WI38 (cell line): ENCODE results near the gene TTLL5.

ENCODE experiments used
- H3K4me3 ChIP-seq: 2 replicates; pipeline ENCODE4 v1.5.1; 2011; ENCODE audit warnings: low read depth, mild to moderate bottlenecking, control low read depth, low read length
- TF ChIP-seq, protein P1 (sequence below): IDR thresholded peaks from 2 replicates; pipeline ENCODE4 v1.5.1; 2012; ENCODE audit warnings: low read depth, mild to moderate bottlenecking, control low read depth, low read length

Gene TTLL5

DNA sequence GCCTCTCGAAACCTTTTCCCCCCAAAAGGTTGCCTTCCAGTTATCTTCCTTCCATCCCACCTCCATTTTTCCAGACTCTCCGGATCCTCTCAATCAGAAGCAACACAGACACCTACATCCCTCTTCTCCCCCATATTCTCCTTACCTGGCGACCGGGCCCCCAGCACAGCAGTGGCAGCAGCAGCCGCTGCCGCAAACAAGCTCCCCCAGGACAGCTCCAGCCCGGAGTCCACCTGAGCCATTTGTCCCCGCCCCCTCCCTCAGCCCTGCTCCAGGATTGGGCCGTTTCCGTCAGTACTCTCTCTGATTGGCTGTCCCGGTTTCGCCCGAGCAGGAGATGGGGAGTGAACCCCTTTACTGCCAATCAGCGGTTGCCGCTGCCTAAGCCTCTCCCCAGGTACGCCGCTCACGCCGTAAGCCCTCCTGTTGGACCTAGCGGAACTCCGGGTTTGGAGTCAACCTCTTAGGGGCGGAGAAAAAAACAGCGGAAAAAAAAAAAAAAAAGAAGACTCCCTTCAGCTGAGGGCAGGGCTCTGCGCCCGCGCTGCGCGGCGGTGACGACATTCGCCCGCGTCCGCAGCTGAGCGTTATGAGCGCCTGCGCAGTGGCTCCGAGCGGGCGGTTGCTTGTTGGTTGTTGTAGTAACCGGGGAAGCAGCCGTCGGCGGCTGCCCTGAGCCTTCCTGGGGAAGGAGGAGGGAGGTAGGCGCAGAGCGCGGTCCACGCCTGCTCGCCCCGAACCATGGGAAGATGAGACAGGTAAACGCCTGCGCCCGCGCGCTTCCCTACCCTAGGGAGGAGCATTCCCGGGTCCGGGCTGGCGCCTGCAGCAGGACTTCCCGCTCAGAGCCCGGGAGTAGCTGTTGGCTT lies at the start of gene TTLL5, which contains the start of gene ERG28:
TSS of gene TTLL5 (plus strand) at position 617 of the 869 bp plus-strand sequence. CDS start 1,904 bp downstream, outside the sequence.
TSS of gene ERG28 (minus strand) at position 247 of the 869 bp plus-strand sequence. CDS start 3,374 bp downstream, outside the sequence.
- H3K4me3 ChIP-seq, result peak within 1 kb of the TSS; percentile 92
- TF ChIP-seq, protein P1, sequence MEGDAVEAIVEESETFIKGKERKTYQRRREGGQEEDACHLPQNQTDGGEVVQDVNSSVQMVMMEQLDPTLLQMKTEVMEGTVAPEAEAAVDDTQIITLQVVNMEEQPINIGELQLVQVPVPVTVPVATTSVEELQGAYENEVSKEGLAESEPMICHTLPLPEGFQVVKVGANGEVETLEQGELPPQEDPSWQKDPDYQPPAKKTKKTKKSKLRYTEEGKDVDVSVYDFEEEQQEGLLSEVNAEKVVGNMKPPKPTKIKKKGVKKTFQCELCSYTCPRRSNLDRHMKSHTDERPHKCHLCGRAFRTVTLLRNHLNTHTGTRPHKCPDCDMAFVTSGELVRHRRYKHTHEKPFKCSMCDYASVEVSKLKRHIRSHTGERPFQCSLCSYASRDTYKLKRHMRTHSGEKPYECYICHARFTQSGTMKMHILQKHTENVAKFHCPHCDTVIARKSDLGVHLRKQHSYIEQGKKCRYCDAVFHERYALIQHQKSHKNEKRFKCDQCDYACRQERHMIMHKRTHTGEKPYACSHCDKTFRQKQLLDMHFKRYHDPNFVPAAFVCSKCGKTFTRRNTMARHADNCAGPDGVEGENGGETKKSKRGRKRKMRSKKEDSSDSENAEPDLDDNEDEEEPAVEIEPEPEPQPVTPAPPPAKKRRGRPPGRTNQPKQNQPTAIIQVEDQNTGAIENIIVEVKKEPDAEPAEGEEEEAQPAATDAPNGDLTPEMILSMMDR, result no peak

GRCh38 chr14:75612157-75612556 lies 48.9 kb upstream of the TTLL5 start:
- H3K4me3 ChIP-seq, result no peak overlapping the region
- TF ChIP-seq, protein P1, result no peak

- TF ChIP-seq, protein P1, result no peak
- H3K4me3 ChIP-seq, result no peak overlapping the region
Measured at GRCh38 chr14:75614179-75614578, 46.9 kb upstream of the TTLL5 start.

GRCh38 chr14:75615200-75615599 lies 45.8 kb upstream of the TTLL5 start:
- TF ChIP-seq, protein P1, result no peak
- no peak overlapping the region for H3K4me3 ChIP-seq

GRCh38 chr14:75619548-75619947 lies 41.5 kb upstream of the TTLL5 start:
- TF ChIP-seq, protein P1, result no peak
- no peak overlapping the region for H3K4me3 ChIP-seq

- TF ChIP-seq, protein P1, result no peak
- H3K4me3 ChIP-seq, result no peak overlapping the region
Measured at GRCh38 chr14:75625034-75625433, 36.0 kb upstream of the TTLL5 start.

- TF ChIP-seq, protein P1, result no peak
- no peak overlapping the region for H3K4me3 ChIP-seq
Measured at GRCh38 chr14:75626396-75626795, 34.6 kb upstream of the TTLL5 start.
